Measurements from ENCODE around the gene S100A13. TPM values are rescaled to one million over a fixed set of nuclear protein-coding genes. Genes with fewer than 3 reads are reported as not detected.
A peak's percentile ranks its signal among the peaks of the same experiment; 100 is the strongest.

S100A13 gene
- total and polyA plus RNA-seq, 2 donors (not counting 1 experiment from before 2014, with no cell fraction given): 172 to 399 TPM

DNA sequence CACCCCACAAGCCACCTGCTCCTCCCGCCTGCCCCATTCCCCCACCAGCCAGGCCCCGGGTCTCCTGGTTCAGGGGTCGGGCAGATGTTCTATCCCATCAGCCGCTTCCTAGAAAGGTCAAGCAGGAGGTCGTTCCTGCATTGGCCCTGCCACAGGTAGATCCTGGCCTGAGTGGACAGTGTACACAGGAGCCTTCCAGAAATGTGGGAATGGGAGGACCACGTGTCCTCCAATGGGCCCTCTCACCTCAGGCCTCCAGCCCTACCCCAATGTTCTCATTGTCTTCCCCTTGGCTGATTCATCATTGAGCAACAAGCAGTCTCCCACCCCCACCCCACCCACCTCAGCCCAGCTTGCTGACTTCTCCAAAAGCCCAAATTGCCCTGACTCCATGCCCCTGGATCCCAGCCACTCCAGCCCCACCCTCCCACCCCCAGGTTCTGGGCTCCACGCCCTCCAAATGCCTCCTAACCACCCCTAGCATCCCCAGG is 16.4 kb downstream of the S100A13 start:
- peak overlapping the region; percentile 87 to 92 (median 88) for H3K4me3 ChIP-seq (replicated peaks in 1 of 4; ENCODE audit: control extremely low read depth in 1 of 4, insufficient read depth in 1 of 4, low read depth in 3 of 4, low read length in 4 of 4)
- H4K20me1 ChIP-seq (ENCODE audit: control insufficient read depth, extremely low read depth, insufficient read depth, low read length): no peaks in the 10 kb centered on the region
- H3K36me3 ChIP-seq (ENCODE audit: control insufficient read depth, insufficient read depth, low read length): peaks cover 15% of the 10 kb centered on the region
- H3K4me2 ChIP-seq (ENCODE audit: extremely low read depth, insufficient read depth, low read length): peak overlapping the region; percentile 92
- no peaks in the 10 kb centered on the region for H3K27me3 ChIP-seq (ENCODE audit: control insufficient read depth, insufficient read depth, low read length)
- peak; percentile 48 to 72 for DNase-seq (ENCODE audit: low read depth in 2 of 2)
- H3K79me2 ChIP-seq (ENCODE audit: control insufficient read depth, insufficient read depth, low read length): peaks cover 61% of the 10 kb centered on the region
- TF ChIP-seq CTCF (conservative IDR thresholded peaks at IDR 0.05 in 1 of 2, IDR thresholded peaks at IDR 0.05 in 1 of 2; ENCODE audit: low read depth in 1 of 2, low read length in 2 of 2) (no peak), EZH2 (IDR thresholded peaks at IDR 0.05; ENCODE audit: low read length, missing control alignments) (no peak)
- H3K27ac ChIP-seq (ENCODE audit: insufficient read depth, low read length): peak overlapping the region; percentile 86
- H3K4me1 ChIP-seq (ENCODE audit: control insufficient read depth, extremely low read depth, insufficient read depth, low read length): peaks cover 20% of the 10 kb centered on the region
- H3K9me3 ChIP-seq (ENCODE audit: control insufficient read depth, insufficient read depth, low read depth, low read length): no peaks in the 10 kb centered on the region
- no peak overlapping the region for H2AFZ ChIP-seq (ENCODE audit: low read length)
- no peak overlapping the region for H3K9ac ChIP-seq (ENCODE audit: insufficient read depth, low read length)

- Histone ChIP-seq H2AFZ (ENCODE audit: low read length) (no peak overlapping the region), H4K20me1 (ENCODE audit: control insufficient read depth, extremely low read depth, insufficient read depth, low read length) (no peaks in the 10 kb centered on the region), H3K79me2 (ENCODE audit: control insufficient read depth, insufficient read depth, low read length) (peaks cover 61% of the 10 kb centered on the region), H3K27me3 (ENCODE audit: control insufficient read depth, insufficient read depth, low read length) (no peaks in the 10 kb centered on the region), H3K36me3 (ENCODE audit: control insufficient read depth, insufficient read depth, low read length) (peaks cover 15% of the 10 kb centered on the region), H3K9ac (ENCODE audit: insufficient read depth, low read length) (no peak overlapping the region), H3K9me3 (ENCODE audit: control insufficient read depth, insufficient read depth, low read depth, low read length) (no peaks in the 10 kb centered on the region), H3K4me1 (ENCODE audit: control insufficient read depth, extremely low read depth, insufficient read depth, low read length) (peaks cover 20% of the 10 kb centered on the region), H3K27ac (ENCODE audit: insufficient read depth, low read length) (peak overlapping the region; percentile 94), H3K4me3 (replicated peaks in 1 of 4; ENCODE audit: control extremely low read depth in 1 of 4, insufficient read depth in 1 of 4, low read depth in 3 of 4, low read length in 4 of 4) (peak overlapping the region in 3 of 4 experiments; percentile 12 to 92 (median 19)), H3K4me2 (ENCODE audit: extremely low read depth, insufficient read depth, low read length) (peak overlapping the region; percentile 96)
- no peak for TF ChIP-seq EZH2 (IDR thresholded peaks at IDR 0.05; ENCODE audit: low read length, missing control alignments)
- DNase-seq (ENCODE audit: low read depth in 2 of 2): peak in 1 of 2 donors; percentile 62
Measured at GRCh38 chr1:153610334-153610733, 17.0 kb downstream of the S100A13 start.

DNA sequence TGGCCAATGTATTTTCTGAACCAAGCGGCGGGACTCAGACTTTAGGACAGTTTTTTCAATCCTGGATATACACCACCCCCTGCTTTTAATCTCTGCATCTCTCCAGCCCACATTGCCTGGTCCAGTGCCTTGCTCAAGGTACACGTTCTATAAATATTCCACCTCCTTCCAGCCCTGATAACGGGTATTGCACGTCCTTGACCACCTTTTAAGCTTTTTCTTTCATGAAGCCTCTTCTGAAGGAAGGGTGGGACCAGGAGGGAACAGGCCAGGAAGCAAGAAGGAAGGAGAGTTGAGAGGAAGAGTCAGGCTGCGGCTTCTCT is 17.8 kb downstream of the S100A13 start:
- Histone ChIP-seq H3K27me3 (ENCODE audit: control insufficient read depth, insufficient read depth, low read length) (no peaks in the 10 kb centered on the region), H3K4me3 (replicated peaks in 1 of 4; ENCODE audit: control extremely low read depth in 1 of 4, insufficient read depth in 1 of 4, low read depth in 3 of 4, low read length in 4 of 4) (peak overlapping the region in 3 of 4 experiments; percentile 2 to 92 (median 56)), H3K4me2 (ENCODE audit: extremely low read depth, insufficient read depth, low read length) (peak overlapping the region; percentile 96), H3K27ac (ENCODE audit: insufficient read depth, low read length) (peak overlapping the region; percentile 94), H3K4me1 (ENCODE audit: control insufficient read depth, extremely low read depth, insufficient read depth, low read length) (peaks cover 20% of the 10 kb centered on the region), H4K20me1 (ENCODE audit: control insufficient read depth, extremely low read depth, insufficient read depth, low read length) (no peaks in the 10 kb centered on the region), H2AFZ (ENCODE audit: low read length) (no peak overlapping the region), H3K9ac (ENCODE audit: insufficient read depth, low read length) (no peak overlapping the region), H3K79me2 (ENCODE audit: control insufficient read depth, insufficient read depth, low read length) (peaks cover 61% of the 10 kb centered on the region), H3K36me3 (ENCODE audit: control insufficient read depth, insufficient read depth, low read length) (peaks cover 15% of the 10 kb centered on the region), H3K9me3 (ENCODE audit: control insufficient read depth, insufficient read depth, low read depth, low read length) (no peaks in the 10 kb centered on the region)
- TF ChIP-seq CTCF (conservative IDR thresholded peaks at IDR 0.05 in 1 of 2, IDR thresholded peaks at IDR 0.05 in 1 of 2; ENCODE audit: low read depth in 1 of 2, low read length in 2 of 2) (no peak), EZH2 (IDR thresholded peaks at IDR 0.05; ENCODE audit: low read length, missing control alignments) (no peak)
- no peak for DNase-seq (ENCODE audit: low read depth in 2 of 2)

Data from fibroblast of lung (primary cell).